Measurements from ENCODE around the gene RAPGEF1. TPM values are rescaled to one million over a fixed set of nuclear protein-coding genes. Genes with fewer than 3 reads are reported as not detected.
"Not testable (repeated sequence)": the region's sequence is repeated elsewhere in the genome, so short reads cannot be mapped to it uniquely, and the experiment has no call there.

The RAPGEF1 gene
- total RNA-seq, 1 donor from 2014 or later: 94.3 TPM

DNA sequence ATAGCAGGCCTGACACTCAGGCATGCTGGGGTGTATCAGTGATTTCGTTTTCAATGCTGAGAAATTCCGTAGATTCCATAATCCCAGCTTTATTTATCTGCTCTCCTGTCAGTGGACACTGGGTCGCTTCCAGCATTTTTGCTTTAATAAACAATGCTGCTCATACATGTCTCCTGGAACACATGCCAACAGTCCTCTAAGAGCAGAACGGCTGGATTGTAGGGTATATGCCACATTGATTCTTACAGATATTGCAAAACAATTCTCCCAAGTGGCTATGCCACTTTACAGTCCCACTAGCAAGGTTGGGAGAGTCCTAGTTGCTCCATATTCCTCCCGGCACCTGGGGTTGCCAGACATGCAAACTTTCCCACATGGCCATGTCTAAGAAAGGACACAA is 81.9 kb downstream of the RAPGEF1 start:
- H3K4me1 Mint-ChIP-seq (ENCODE audit: unreplicated experiment): peaks cover 74% of the 10 kb centered on the region
- H3K9me3 Mint-ChIP-seq (ENCODE audit: unreplicated experiment): no peaks in the 10 kb centered on the region
- H3K4me3 Mint-ChIP-seq (ENCODE audit: unreplicated experiment): peak overlapping the region; percentile 57
- DNase-seq (ENCODE audit: extremely low spot score, unreplicated experiment): no peak
- H3K27ac Mint-ChIP-seq (ENCODE audit: unreplicated experiment): peak overlapping the region; percentile 99
- H3K36me3 Mint-ChIP-seq (ENCODE audit: unreplicated experiment): no peaks in the 10 kb centered on the region
- H3K27me3 Mint-ChIP-seq (ENCODE audit: unreplicated experiment): no peaks in the 10 kb centered on the region
- TF ChIP-seq, protein P1, sequence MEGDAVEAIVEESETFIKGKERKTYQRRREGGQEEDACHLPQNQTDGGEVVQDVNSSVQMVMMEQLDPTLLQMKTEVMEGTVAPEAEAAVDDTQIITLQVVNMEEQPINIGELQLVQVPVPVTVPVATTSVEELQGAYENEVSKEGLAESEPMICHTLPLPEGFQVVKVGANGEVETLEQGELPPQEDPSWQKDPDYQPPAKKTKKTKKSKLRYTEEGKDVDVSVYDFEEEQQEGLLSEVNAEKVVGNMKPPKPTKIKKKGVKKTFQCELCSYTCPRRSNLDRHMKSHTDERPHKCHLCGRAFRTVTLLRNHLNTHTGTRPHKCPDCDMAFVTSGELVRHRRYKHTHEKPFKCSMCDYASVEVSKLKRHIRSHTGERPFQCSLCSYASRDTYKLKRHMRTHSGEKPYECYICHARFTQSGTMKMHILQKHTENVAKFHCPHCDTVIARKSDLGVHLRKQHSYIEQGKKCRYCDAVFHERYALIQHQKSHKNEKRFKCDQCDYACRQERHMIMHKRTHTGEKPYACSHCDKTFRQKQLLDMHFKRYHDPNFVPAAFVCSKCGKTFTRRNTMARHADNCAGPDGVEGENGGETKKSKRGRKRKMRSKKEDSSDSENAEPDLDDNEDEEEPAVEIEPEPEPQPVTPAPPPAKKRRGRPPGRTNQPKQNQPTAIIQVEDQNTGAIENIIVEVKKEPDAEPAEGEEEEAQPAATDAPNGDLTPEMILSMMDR (IDR thresholded peaks at IDR 0.05): no peak

DNA sequence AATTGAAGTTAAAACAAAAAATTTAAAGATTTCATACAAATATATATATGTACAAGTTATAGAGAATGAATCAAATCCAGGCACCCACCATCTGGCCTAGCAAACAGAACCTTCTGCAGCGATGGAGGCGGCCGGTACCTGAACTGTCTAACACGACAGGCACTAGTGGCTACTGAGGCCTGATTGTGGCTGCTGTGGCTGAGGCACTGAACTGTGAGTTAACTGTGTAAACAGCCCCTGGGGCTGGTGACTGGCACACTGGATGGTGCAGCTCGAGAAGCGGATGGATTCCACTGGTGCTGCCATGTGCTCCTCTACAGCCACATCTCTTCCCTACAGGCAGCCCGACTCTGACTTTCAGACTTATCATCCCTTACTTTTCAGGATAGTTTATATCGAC is 82.4 kb downstream of the RAPGEF1 start:
- DNase-seq (ENCODE audit: extremely low spot score, unreplicated experiment): no peak
- Mint-ChIP-seq H3K36me3 (ENCODE audit: unreplicated experiment) (no peaks in the 10 kb centered on the region), H3K4me1 (ENCODE audit: unreplicated experiment) (peaks cover 72% of the 10 kb centered on the region), H3K27me3 (ENCODE audit: unreplicated experiment) (no peaks in the 10 kb centered on the region), H3K27ac (ENCODE audit: unreplicated experiment) (peak overlapping the region; percentile 99), H3K9me3 (ENCODE audit: unreplicated experiment) (no peaks in the 10 kb centered on the region), H3K4me3 (ENCODE audit: unreplicated experiment) (no peak overlapping the region)
- TF ChIP-seq, protein P1 (IDR thresholded peaks at IDR 0.05): no peak

DNA sequence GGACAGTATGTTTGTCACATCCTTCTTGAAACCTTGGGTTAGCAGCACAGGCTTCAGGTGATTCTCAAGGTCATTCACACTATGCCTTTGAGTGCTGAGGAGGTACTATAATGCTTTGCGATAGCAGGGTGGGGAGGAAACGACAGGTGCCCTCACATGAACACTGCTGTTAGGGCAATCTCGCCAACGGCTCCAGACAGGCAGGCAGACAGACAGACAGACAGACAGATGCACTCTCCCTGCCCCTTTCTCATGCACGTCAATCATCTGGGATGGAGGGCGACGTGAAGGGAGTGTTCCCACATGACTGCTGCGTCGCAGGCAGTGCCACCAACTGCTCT is 82.9 kb downstream of the RAPGEF1 start:
- Mint-ChIP-seq H3K9me3 (ENCODE audit: unreplicated experiment) (no peaks in the 10 kb centered on the region), H3K36me3 (ENCODE audit: unreplicated experiment) (no peaks in the 10 kb centered on the region), H3K4me3 (ENCODE audit: unreplicated experiment) (no peak overlapping the region), H3K27me3 (ENCODE audit: unreplicated experiment) (no peaks in the 10 kb centered on the region), H3K4me1 (ENCODE audit: unreplicated experiment) (peaks cover 68% of the 10 kb centered on the region), H3K27ac (ENCODE audit: unreplicated experiment) (peak overlapping the region; percentile 99)
- no peak for DNase-seq (ENCODE audit: extremely low spot score, unreplicated experiment)
- TF ChIP-seq, protein P1 (IDR thresholded peaks at IDR 0.05): no peak

- no peak overlapping the region for H3K4me3 Mint-ChIP-seq (ENCODE audit: unreplicated experiment)
- peak overlapping the region; percentile 99 for H3K27ac Mint-ChIP-seq (ENCODE audit: unreplicated experiment)
- no peaks in the 10 kb centered on the region for H3K27me3 Mint-ChIP-seq (ENCODE audit: unreplicated experiment)
- H3K36me3 Mint-ChIP-seq (ENCODE audit: unreplicated experiment): no peaks in the 10 kb centered on the region
- TF ChIP-seq, protein P1 (IDR thresholded peaks at IDR 0.05): no peak
- peaks cover 66% of the 10 kb centered on the region for H3K4me1 Mint-ChIP-seq (ENCODE audit: unreplicated experiment)
- H3K9me3 Mint-ChIP-seq (ENCODE audit: unreplicated experiment): no peaks in the 10 kb centered on the region
- DNase-seq (ENCODE audit: extremely low spot score, unreplicated experiment): no peak
These were observed 83.4 kb downstream of the RAPGEF1 start for GRCh38 chr9:131656356-131657036.

DNA sequence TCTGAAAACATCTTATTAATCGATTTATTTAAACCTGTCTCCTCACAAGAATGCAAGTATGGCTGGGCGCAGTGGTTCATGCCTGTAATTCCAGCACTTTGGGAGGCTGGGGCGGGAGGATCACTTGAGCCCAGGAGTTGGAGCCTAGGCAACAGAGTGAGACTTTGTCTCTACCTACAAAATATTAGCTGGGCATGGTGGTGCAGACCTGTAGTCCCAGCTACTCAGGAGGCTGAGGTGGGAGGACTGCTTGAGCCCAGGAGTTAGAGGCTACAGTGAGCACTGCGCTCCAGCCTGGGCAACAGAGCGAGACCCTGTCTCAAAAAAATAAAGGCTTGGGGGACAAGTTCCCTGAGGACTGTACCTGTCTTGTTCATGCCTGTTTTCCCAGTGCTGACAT is 85.5 kb downstream of the RAPGEF1 start:
- H3K36me3 Mint-ChIP-seq (ENCODE audit: unreplicated experiment); H3K9me3 Mint-ChIP-seq (ENCODE audit: unreplicated experiment); H3K27me3 Mint-ChIP-seq (ENCODE audit: unreplicated experiment); H3K27ac Mint-ChIP-seq (ENCODE audit: unreplicated experiment); DNase-seq (ENCODE audit: extremely low spot score, unreplicated experiment); H3K4me3 Mint-ChIP-seq (ENCODE audit: unreplicated experiment): not testable (repeated sequence)
- H3K4me1 Mint-ChIP-seq (ENCODE audit: unreplicated experiment): peaks cover 65% of the 10 kb centered on the region
